ENCODE results near the gene EHBP1. TPM values are rescaled to one million over a fixed set of nuclear protein-coding genes. Genes with fewer than 3 reads are reported as not detected.

The EHBP1 gene
- total RNA-seq, 1 donor from 2014 or later: 67.4 TPM

DNA sequence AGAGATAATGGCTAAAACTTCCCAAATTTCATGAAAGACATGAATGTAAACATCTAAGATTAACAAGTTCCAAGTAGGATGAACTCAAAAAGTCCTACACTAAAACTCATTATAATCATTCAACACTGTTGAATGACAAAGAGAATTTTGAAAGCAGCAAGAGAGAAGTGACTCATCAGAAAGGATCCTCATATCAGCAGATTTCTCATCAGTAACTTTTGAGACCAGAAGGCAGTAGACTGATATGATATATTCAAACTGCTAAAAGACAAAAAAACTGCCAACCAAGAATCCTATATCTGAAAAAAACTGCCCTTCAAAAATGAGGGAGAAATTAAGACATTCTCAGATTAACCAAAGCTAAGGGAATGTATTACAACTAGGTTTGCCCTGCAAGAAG lies 214.6 kb downstream of the EHBP1 start:
- TF ChIP-seq, protein P1, sequence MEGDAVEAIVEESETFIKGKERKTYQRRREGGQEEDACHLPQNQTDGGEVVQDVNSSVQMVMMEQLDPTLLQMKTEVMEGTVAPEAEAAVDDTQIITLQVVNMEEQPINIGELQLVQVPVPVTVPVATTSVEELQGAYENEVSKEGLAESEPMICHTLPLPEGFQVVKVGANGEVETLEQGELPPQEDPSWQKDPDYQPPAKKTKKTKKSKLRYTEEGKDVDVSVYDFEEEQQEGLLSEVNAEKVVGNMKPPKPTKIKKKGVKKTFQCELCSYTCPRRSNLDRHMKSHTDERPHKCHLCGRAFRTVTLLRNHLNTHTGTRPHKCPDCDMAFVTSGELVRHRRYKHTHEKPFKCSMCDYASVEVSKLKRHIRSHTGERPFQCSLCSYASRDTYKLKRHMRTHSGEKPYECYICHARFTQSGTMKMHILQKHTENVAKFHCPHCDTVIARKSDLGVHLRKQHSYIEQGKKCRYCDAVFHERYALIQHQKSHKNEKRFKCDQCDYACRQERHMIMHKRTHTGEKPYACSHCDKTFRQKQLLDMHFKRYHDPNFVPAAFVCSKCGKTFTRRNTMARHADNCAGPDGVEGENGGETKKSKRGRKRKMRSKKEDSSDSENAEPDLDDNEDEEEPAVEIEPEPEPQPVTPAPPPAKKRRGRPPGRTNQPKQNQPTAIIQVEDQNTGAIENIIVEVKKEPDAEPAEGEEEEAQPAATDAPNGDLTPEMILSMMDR (IDR thresholded peaks at IDR 0.05; ENCODE audit: unreplicated experiment): no peak
- Mint-ChIP-seq H3K27me3 (ENCODE audit: low read depth) (no peaks in the 10 kb centered on the region), H3K4me3 (no peak overlapping the region), H3K9me3 (peaks cover 51% of the 10 kb centered on the region), H3K4me1 (no peaks in the 10 kb centered on the region), H3K36me3 (peaks cover 52% of the 10 kb centered on the region), H3K27ac (no peak overlapping the region)
- no peak for DNase-seq (ENCODE audit: low spot score in 2 of 2, unreplicated experiment in 2 of 2)

DNA sequence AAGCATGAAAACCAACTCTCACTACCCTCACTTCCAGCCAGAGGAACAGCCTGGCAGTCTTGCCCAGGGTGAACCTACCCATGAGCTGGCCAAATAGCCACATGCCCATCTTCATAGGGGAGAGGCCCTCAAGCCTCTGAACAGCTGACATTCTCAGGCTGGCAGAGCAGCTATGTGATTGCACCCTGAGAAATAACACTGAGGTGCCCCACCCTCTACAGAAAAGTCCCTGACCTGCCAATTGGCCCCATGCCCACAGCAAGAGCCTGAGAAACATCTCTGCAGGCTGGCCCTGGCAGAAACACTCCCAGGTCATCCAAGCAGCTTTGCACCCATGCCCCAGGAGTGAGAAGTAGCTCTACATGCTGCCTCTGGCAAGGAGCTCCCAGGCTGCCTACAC lies 217.7 kb downstream of the EHBP1 start:
- Mint-ChIP-seq H3K27me3 (ENCODE audit: low read depth) (no peaks in the 10 kb centered on the region), H3K4me3 (no peak overlapping the region), H3K4me1 (no peaks in the 10 kb centered on the region), H3K9me3 (peaks cover 72% of the 10 kb centered on the region), H3K27ac (no peak overlapping the region), H3K36me3 (peaks cover 59% of the 10 kb centered on the region)
- no peak for DNase-seq (ENCODE audit: low spot score in 2 of 2, unreplicated experiment in 2 of 2)
- TF ChIP-seq, protein P1 (IDR thresholded peaks at IDR 0.05; ENCODE audit: unreplicated experiment): no peak

DNA sequence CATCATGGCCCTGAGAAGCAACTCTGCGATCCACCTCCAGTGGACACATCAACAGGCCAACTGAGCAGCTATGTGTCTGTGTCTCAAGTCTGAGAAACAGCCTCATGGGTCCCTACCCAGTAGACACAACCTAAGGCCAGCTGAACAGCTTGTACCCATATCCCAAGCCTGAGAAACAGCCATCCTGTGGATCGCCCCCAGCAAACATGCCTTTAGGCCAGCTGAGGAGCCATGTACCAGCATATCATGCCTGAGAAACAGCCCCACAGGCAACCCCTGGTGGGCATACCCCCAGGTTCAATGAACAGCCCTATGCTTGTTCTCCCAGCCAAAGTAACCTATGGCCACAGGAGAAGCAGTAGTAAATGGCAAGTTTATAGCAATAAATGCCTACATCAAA lies 218.4 kb downstream of the EHBP1 start:
- Mint-ChIP-seq H3K36me3 (peaks cover 59% of the 10 kb centered on the region), H3K9me3 (peaks cover 70% of the 10 kb centered on the region), H3K4me1 (no peaks in the 10 kb centered on the region), H3K4me3 (no peak overlapping the region), H3K27ac (no peak overlapping the region), H3K27me3 (ENCODE audit: low read depth) (no peaks in the 10 kb centered on the region)
- no peak for DNase-seq (ENCODE audit: low spot score in 2 of 2, unreplicated experiment in 2 of 2)
- TF ChIP-seq, protein P1 (IDR thresholded peaks at IDR 0.05; ENCODE audit: unreplicated experiment): no peak

DNA sequence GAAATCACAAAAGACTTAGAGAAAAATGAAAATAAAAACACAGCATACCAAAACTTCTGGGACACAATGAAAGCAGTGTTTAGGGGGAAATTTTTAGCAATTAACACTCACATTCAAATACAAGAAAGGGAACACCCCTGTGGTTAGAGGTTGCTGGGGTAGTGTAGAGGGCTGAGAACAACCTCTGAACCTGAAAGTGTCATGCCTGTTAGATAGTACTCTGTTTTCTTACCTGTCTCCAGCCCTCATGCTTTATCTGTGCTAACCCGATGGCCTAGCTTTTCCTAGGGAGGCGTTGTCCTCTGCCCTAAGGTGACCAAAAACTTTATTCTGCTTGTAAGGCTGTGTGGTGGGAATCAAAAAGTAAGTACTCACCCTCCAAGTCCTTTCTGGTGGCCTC lies 222.5 kb downstream of the EHBP1 start:
- H3K27me3 Mint-ChIP-seq (ENCODE audit: low read depth): no peaks in the 10 kb centered on the region
- H3K9me3 Mint-ChIP-seq: peaks cover 40% of the 10 kb centered on the region
- no peaks in the 10 kb centered on the region for H3K4me1 Mint-ChIP-seq
- no peak for DNase-seq (ENCODE audit: low spot score in 2 of 2, unreplicated experiment in 2 of 2)
- H3K4me3 Mint-ChIP-seq: no peak overlapping the region
- H3K27ac Mint-ChIP-seq: no peak overlapping the region
- peaks cover 29% of the 10 kb centered on the region for H3K36me3 Mint-ChIP-seq
- TF ChIP-seq, protein P1 (IDR thresholded peaks at IDR 0.05; ENCODE audit: unreplicated experiment): no peak

DNA sequence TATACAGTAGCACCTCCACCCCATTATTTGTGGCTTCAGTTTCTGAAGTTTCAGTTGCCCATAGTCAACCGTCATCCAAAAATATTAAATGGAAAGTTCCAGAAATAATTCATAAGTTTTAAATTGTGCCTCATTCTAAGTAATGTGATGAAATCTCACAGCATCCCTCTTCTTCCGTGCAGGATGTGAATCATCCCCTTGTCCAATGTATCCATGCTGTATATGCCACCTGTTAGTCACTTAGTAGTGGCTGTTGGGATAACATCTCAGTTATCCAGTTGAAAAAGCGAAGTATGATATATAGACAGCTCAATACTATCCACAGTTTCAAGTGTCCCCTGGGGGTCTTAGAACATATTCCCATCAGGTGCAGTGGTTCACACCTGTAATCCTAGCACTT lies 226.0 kb downstream of the EHBP1 start:
- TF ChIP-seq, protein P1 (IDR thresholded peaks at IDR 0.05; ENCODE audit: unreplicated experiment): no peak
- Mint-ChIP-seq H3K4me1 (no peaks in the 10 kb centered on the region), H3K36me3 (peaks cover 3% of the 10 kb centered on the region), H3K9me3 (peaks cover 10% of the 10 kb centered on the region), H3K27me3 (ENCODE audit: low read depth) (no peaks in the 10 kb centered on the region), H3K4me3 (no peak overlapping the region), H3K27ac (no peak overlapping the region)
- no peak for DNase-seq (ENCODE audit: low spot score in 2 of 2, unreplicated experiment in 2 of 2)

DNA sequence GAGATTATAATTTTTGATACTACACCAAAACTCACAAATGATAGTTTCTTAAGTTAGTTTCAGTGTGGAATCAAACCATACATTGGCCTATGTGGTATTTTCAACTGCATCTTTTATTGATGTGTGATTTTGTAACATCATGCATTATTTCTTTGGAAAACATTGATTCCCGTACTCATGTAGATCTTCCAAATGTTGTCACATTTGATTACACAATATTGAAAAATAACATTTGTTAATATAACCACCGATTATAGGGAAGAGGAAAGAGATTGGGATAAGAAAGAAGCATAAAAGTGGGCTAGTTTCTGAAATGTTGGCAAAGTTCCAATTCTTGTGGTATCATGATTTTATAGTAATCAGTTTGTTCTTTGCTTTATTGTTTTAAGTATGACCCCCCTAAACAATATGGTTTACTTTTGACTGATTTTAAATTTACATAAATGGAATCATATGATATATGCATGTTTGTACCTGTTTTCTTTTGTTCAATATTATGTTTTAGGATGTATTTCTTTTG lies 227.9 kb downstream of the EHBP1 start:
- Mint-ChIP-seq H3K27ac (no peak overlapping the region), H3K27me3 (ENCODE audit: low read depth) (no peaks in the 10 kb centered on the region)

More for the DNA sequence above, 227.9 kb downstream of the EHBP1 start:
- Mint-ChIP-seq H3K4me1 (no peaks in the 10 kb centered on the region), H3K4me3 (no peak overlapping the region), H3K36me3 (peaks cover 3% of the 10 kb centered on the region), H3K9me3 (peaks cover under 1% of the 10 kb centered on the region)
- DNase-seq (ENCODE audit: low spot score in 2 of 2, unreplicated experiment in 2 of 2): no peak
- TF ChIP-seq, protein P1 (IDR thresholded peaks at IDR 0.05; ENCODE audit: unreplicated experiment): no peak
